GM23248 (cell line): ENCODE data around the gene LOXL4.

Experiments used
- EZH2 ChIP-seq: fragments of 200-600 bp; sonication (generic); IDR thresholded peaks from 2 replicates; pipeline ENCODE4 v1.6.1; 2018; ENCODE audit warnings: antibody characterized with exemption, mild to moderate bottlenecking; ENCODE audit not compliant: insufficient read depth, poor library complexity, severe bottlenecking
- EZH2phosphoT487 ChIP-seq: fragments of 200-600 bp; sonication (generic); IDR thresholded peaks from 2 replicates; pipeline ENCODE4 v1.6.1; 2018; ENCODE audit warnings: antibody characterized with exemption, moderate library complexity, mild to moderate bottlenecking, low read depth; ENCODE audit not compliant: insufficient read depth

DNA sequence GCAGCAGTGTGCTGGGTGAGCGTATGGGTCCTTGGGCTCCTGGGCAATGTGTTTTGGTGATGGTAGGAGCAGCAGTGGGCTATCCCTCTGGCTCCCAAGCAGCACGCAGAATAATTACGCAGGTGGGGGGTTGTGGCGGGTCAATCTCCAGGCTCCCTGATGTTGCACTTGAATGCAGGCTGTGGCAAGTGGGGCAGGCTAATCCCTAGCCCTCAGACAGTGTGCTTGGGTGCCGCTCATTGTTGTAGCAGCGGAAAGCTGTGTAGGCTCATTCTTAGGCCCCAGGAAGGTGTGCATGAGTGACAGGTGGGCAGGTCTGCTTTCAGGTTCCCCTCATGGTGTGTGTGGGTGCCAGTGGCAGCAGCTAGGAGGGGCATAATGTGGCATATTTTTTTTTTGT is 44.1 kb downstream of the LOXL4 start:
- TF ChIP-seq EZH2phosphoT487 (no peak), EZH2 (no peak)
